GM12875 (cell line): ENCODE data around the gene EDIL3.

Experiments
- H3K4me3 ChIP-seq: one replicate; pipeline ENCODE4 v1.5.1; 2011; ENCODE audit warnings: low read depth, low read length, control low read depth
- CTCF ChIP-seq: IDR thresholded peaks from 2 replicates; pipeline ENCODE4 v1.5.1; 2011; ENCODE audit warnings: low read depth, mild to moderate bottlenecking, control low read depth, inconsistent platforms, low read length, moderate library complexity, borderline replicate concordance; ENCODE audit not compliant: insufficient read depth

Gene EDIL3

GRCh38 chr5:83919071-83920041 lies 465.3 kb downstream of the EDIL3 start:
- TF ChIP-seq CTCF = no peak
- no peak overlapping the region for H3K4me3 ChIP-seq

GRCh38 chr5:83917261-83917908 lies 467.3 kb downstream of the EDIL3 start:
- TF ChIP-seq CTCF = no peak
- H3K4me3 ChIP-seq = no peak overlapping the region

GRCh38 chr5:83914662-83915418 lies 469.8 kb downstream of the EDIL3 start:
- H3K4me3 ChIP-seq = no peak overlapping the region
- no peak for TF ChIP-seq CTCF

GRCh38 chr5:83914199-83914598 lies 470.5 kb downstream of the EDIL3 start:
- no peak overlapping the region for H3K4me3 ChIP-seq
- no peak for TF ChIP-seq CTCF

- H3K4me3 ChIP-seq = no peak overlapping the region
- no peak for TF ChIP-seq CTCF
Measured at GRCh38 chr5:83913593-83913992, 471.1 kb downstream of the EDIL3 start.

- TF ChIP-seq CTCF = no peak
- H3K4me3 ChIP-seq = no peak overlapping the region
Measured at GRCh38 chr5:83911367-83911919, 473.2 kb downstream of the EDIL3 start.
